ENCODE data around the gene BCAM.
"Not testable (repeated sequence)": the region's sequence is repeated elsewhere in the genome, so short reads cannot be mapped to it uniquely, and the experiment has no call there.

Gene BCAM

DNA sequence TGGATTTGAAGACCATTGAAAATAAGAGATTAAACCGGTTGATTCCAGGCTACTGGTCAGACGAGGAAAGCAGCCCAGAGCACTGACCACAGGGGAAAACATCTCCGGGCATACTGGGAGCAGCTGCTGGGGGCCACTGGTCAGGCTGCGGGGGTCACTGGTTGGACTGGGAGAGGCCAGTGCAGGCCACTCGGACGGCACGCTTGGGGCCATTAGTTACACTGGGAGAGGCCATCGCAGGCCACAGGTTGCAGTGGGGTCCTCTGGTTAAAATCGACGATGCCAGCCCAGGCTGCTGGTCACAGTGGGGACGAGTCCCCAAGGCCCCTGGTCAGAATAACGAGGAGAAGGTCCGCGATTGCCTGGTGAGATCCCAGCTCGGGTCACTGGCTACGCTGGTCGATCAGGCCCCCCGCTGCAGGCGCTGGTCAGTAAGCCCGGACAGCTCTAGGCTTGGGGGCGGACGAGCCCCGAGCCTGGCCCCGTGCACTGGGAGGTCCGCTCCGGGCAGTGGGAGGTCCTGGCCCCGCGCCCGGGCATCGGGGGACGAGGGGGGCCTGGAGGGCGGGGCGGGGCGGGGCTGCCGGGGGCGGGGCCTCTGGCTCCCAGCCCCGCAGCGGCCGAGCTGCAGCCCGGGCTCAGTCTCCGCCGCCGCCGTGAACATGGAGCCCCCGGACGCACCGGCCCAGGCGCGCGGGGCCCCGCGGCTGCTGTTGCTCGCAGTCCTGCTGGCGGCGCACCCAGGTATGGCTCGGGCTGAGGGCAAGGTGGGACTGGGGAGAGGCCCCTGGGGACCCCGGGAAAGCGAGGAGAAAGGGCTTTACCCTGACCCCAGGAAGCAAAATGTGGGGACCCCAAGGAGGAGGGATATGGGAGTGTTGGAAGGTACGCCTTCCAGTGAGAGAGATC is at the start of gene BCAM:
TSS of gene BCAM (plus strand) at position 641 of the 909 bp plus-strand sequence. CDS start at position 663, 22 bp downstream.
- peak in 43 of 58 donors; percentile 4 to 58 (median 20) for DNase-seq

DNA sequence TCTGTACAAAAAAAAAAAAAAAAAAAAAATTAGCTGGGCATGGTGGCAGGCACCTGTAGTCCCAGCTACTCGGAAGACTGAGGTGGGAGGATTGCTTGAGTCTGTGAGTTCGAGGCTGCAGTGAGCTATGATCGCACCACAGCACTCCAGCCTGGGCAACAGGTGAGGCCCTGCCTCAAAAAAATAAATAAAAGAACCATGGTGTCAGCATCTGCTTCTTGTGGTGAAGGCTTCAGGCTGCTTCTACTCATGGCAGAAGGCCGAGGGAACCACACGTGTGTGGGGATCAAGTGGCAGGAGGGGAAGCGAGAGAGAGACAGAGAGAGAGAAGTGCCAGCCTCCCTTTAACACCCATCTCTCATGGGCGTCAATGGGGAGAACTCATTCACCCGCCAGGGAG is 46.9 kb upstream of the BCAM start:
- DNase-seq, result no peak

GRCh38 chr19:44765033-44765948 is 43.6 kb upstream of the BCAM start:
- no peak for DNase-seq

GRCh38 chr19:44765949-44766335 is 43.0 kb upstream of the BCAM start:
- DNase-seq, result no peak

DNA sequence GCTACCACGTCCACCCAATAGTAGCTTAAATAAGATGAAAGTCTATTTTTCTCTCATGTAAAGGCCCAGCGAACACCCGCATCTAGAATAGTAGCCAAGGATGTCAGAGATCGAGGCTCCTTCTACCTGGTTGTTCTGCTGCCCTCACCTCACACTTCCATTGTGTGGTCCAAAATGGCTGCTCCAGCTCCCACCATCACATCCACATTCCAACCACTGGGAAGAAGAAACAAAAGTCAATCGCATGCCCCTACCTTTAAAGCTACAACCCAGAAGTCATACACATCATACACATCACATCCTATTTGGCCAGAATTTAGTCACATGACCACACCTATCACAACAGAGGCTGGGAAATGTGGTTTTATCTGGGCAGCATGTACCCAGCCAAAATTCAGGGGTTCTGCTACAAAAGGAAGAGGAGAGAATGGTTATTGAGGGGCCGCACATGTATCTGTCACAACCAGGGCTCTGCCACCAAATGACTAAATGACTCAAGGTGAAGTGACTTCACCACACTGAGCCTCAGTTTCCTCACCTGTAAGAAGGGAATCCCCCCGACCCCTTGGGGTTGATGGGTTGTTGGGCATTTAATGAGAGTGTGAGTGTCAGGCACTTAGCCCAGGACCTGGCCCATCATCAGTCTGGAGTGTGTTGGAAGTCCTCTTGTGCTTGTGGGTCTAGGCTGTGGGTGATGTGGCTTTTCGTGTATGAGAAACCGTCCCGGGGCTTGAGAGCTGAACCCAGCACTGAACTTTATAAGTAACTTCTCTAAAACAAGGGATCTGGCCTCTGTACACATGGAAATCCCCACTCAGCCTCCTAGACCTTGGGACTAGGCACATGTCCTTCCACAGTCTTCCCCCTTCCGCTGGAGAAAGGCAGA is 41.4 kb upstream of the BCAM start:
- no peak for DNase-seq

DNA sequence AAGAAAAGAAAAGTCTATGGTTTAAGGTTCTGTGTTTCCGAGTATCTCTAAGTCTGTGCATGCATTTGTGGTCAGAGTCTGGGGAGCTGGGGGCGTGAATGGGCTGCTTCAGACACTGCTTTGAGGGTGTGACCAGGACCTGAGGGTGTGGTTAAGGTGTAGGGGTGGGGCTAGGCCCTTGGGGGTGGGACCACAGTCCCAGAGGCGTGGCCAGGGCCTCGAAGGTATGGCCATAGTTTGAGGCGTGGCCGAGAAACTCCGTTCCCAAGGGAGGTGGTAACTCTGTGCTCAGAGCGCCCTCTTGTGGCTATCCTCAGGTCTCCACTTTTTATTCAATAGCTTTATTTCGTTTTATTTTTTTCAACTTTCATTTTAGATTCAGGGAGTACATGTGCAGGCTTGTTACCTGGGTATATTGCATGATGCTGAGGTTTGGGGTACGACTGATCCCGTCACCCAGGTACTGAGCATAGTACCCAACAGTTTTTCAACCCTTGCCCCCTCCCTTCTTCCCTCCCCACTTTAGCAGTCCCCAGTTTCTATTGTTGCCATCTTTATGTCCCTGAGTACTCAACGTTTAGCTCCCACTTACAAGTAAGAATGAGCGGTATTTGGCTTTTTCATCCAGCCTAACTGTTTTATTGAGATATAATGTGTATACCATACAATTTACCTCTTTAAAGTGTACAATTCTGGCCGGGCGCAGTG is 38.2 kb upstream of the BCAM start:
- DNase-seq, result peak in 53 of 58 donors; percentile 7 to 83 (median 49)

- DNase-seq, result not testable (repeated sequence)
Measured at GRCh38 chr19:44772144-44772543, 36.8 kb upstream of the BCAM start.

DNA sequence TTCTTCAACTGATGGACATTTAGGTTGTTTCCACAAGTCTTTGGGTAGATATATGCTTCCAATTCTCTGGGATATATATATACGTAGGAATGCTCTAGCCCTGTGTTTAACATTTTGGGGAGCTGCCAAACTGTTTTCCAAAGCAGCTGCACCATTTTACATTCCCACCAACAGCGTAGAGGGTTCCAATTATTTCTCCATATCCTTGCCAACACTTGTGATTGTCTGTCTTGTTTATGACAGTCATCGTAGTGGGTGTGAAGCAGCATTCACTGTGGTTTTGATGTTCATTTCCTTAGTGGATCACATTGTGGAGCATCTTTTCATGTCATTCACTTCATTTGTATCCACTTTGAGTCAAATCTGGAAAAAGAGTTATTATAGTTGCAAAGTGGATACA is 35.9 kb upstream of the BCAM start:
- DNase-seq, result peak in 1 of 58 donors; percentile 1

DNA sequence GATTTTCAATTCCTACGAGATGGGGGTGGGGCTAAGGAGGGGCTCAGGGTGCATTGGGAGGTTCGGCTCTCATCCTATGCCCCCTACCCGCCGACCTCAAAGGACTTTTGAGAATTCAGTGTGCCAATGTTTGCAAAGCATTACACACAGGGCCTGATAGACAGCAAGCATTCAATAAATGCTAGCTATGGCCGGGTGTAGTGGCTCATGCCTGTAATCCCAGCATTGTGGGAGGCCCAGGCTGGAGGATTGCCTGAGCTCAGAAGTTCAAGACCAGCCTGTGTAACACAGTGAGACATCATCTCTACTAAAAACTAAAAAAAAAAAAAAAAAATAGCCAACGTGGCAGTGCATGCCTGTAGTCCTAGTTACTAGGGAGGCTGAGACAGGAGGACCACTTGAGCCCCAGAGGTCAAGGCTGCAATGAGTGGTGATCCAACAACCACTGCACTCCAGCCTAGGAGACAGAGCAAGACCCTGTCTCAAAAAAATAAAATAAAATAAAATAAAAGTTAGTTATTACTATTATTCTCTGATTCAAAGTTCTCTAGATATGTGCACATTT is 33.1 kb upstream of the BCAM start:
- DNase-seq, result no peak

GRCh38 chr19:44776402-44777096 is 32.4 kb upstream of the BCAM start:
- DNase-seq, result no peak

- no peak for DNase-seq
Measured at GRCh38 chr19:44777715-44778347, 31.1 kb upstream of the BCAM start, which contains the start of gene CBLC. Gene CBLC (plus strand): TSS chr19:44777890. CDS start chr19:44777932, 42 bp downstream.

- DNase-seq, result no peak
Measured at GRCh38 chr19:44779150-44779549, 29.8 kb upstream of the BCAM start.

GRCh38 chr19:44781694-44782093 is 27.2 kb upstream of the BCAM start:
- DNase-seq, result not testable (repeated sequence)

- no peak for DNase-seq
Measured at GRCh38 chr19:44782729-44783128, 26.2 kb upstream of the BCAM start.

GRCh38 chr19:44783545-44783944 is 25.4 kb upstream of the BCAM start:
- DNase-seq, result no peak

- no peak for DNase-seq
Measured at GRCh38 chr19:44785271-44785670, 23.6 kb upstream of the BCAM start.

DNA sequence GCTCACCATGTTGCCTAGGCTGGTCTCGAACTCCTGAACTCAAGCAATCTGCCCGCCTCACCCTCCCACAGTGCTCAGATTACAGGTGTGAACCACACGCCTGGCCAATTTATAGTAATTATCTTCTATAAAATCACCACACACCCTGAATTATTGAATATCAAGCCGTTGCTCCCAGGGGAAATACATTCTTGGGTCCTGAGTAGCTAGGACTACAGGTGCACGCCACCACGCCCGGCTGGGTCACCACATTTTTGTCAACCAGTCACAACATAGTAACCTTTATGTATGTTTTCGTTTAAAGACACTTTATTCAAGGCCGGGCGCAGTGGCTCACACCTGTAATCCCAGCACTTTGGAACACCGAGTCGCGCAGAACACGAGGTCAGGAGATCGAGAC is 22.9 kb upstream of the BCAM start:
- DNase-seq, result no peak

- DNase-seq, result no peak
Measured at GRCh38 chr19:44788971-44789370, 19.9 kb upstream of the BCAM start.
